ENCODE data around the gene PHF21A. TPM values are rescaled to one million over a fixed set of nuclear protein-coding genes. Genes with fewer than 3 reads are reported as not detected.
A peak's percentile ranks its signal among the peaks of the same experiment; 100 is the strongest.

PHF21A gene
- total RNA-seq, 4 donors from 2014 or later, result 12.1 to 83.3 (median 29.3) TPM

DNA sequence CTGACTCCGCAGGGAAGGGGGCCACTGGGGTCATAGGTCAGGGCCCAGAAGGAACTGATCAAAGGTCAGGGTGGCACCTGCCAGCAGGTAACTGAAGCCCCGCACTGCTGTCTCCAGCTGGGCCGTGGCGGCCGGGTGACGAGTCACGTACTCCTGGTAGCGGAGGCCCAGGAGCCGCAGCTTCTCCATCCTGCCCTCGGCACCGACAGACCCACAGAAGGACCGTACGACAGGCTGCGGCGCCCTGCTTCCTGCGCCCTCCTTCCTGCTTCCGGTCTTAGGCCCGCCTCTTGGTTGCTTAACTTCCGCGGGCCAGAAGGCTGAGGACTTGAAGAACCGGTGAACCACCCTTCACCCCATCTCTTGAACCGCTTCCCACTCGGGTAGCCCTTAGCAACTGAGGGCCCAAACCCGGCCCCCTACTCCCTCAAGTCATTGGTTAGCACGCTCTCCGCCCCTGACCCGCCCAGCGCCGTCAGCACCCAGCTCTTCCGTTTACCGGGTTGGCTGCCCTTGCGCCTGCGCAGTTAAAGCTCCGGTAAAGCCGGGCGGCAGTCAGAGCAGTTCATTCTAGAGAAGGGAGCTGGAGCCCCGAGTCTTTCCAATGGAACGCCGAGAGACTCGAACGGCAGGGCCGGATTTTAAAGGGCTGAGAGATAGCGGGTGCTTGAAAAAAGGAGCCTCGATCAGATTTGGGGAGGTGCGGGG lies 203.5 kb downstream of the PHF21A start, which contains the start of gene PEX16:
TSS of gene PEX16 (minus strand) at position 255 of the 708 bp plus-strand sequence. CDS start at position 189, 66 bp downstream.
- peaks cover 7 to 14% of the 10 kb centered on the region in 2 donors for H3K4me1 ChIP-seq
- H3K27ac ChIP-seq, result peak within 1 kb of the TSS; percentile 85 to 86
- H3K27me3 ChIP-seq, result peaks cover 0 to 9% of the 10 kb centered on the region in 2 donors
- H3K36me3 ChIP-seq, result no peaks in the 10 kb centered on the region
- peak within 1 kb of the TSS; percentile 88 to 99 for H3K4me3 ChIP-seq
- TF ChIP-seq, protein P1, sequence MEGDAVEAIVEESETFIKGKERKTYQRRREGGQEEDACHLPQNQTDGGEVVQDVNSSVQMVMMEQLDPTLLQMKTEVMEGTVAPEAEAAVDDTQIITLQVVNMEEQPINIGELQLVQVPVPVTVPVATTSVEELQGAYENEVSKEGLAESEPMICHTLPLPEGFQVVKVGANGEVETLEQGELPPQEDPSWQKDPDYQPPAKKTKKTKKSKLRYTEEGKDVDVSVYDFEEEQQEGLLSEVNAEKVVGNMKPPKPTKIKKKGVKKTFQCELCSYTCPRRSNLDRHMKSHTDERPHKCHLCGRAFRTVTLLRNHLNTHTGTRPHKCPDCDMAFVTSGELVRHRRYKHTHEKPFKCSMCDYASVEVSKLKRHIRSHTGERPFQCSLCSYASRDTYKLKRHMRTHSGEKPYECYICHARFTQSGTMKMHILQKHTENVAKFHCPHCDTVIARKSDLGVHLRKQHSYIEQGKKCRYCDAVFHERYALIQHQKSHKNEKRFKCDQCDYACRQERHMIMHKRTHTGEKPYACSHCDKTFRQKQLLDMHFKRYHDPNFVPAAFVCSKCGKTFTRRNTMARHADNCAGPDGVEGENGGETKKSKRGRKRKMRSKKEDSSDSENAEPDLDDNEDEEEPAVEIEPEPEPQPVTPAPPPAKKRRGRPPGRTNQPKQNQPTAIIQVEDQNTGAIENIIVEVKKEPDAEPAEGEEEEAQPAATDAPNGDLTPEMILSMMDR (IDR thresholded peaks at IDR 0.05), result no peak
- peak; percentile 70 to 89 for TF ChIP-seq POLR2A (IDR thresholded peaks at IDR 0.05)
- intact Hi-C loops (cut with DNase I; ENCODE audit: low total_unique reads), result loop anchor here (5.0 kb wide), 1 partner anchor 70 kb away; the partner anchor contains the start of gene CRY2
- peak; percentile 98 for DNase-seq
- H3K9me3 ChIP-seq, result no peaks in the 10 kb centered on the region

DNA sequence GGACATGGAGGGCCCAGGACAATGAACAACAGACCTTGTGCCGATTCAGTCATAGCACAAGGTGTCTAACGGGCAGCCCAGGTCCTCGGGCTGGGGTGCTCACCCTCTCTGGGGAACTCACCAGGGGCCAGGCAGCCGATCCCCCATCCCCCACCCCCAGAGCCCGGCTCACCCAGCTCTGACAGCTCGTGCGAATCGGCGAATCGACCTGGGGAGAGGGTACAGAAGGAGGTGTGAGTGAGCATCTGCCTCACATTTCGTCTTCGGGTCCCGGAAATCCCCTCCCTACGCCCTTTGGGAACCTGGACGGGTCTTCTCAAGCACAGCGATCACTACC lies 204.0 kb downstream of the PHF21A start:
- intact Hi-C loops (cut with DNase I; ENCODE audit: low total_unique reads), result loop anchor here (5.0 kb wide), 1 partner anchor 70 kb away; the partner anchor contains the start of gene CRY2
- Histone ChIP-seq H3K4me1 (peaks cover 7 to 9% of the 10 kb centered on the region in 2 donors), H3K9me3 (no peaks in the 10 kb centered on the region), H3K4me3 (peak overlapping the region; percentile 88 to 99), H3K27me3 (peaks cover 0 to 4% of the 10 kb centered on the region in 2 donors), H3K27ac (peak overlapping the region; percentile 85 to 86), H3K36me3 (no peaks in the 10 kb centered on the region)
- no peak for DNase-seq
- no peak for TF ChIP-seq POLR2A (IDR thresholded peaks at IDR 0.05)
- TF ChIP-seq, protein P1 (IDR thresholded peaks at IDR 0.05), result no peak

DNA sequence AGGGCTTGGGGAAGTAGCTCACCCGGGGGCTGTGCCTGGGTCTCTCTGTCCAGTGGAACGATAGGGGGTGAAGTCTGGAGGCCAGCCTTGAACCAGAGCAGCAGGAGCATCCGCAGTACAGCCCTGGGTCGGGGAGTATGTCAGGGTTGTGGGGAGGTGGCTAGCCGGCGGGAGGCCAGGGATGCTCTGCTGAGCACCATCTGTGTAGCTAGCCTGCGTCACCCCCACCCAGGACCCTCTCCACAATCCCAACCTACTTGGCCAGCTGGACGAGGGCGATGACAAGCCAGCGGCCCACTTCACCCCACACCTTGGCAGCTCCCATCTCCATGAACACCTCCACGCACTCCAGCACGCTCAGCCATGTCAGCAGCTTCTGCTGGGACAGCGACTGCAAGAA lies 205.8 kb downstream of the PHF21A start:
- Histone ChIP-seq H3K27me3 (no peaks in the 10 kb centered on the region), H3K27ac (no peak overlapping the region), H3K36me3 (no peaks in the 10 kb centered on the region), H3K4me1 (peaks cover 4 to 7% of the 10 kb centered on the region in 2 donors), H3K4me3 (no peak overlapping the region), H3K9me3 (no peaks in the 10 kb centered on the region)
- intact Hi-C loops (cut with DNase I; ENCODE audit: low total_unique reads), result loop anchor here (5.0 kb wide), 1 partner anchor 68 kb away; the partner anchor contains the start of gene CRY2
- TF ChIP-seq, protein P1 (IDR thresholded peaks at IDR 0.05), result no peak
- no peak for TF ChIP-seq POLR2A (IDR thresholded peaks at IDR 0.05)
- DNase-seq, result no peak

DNA sequence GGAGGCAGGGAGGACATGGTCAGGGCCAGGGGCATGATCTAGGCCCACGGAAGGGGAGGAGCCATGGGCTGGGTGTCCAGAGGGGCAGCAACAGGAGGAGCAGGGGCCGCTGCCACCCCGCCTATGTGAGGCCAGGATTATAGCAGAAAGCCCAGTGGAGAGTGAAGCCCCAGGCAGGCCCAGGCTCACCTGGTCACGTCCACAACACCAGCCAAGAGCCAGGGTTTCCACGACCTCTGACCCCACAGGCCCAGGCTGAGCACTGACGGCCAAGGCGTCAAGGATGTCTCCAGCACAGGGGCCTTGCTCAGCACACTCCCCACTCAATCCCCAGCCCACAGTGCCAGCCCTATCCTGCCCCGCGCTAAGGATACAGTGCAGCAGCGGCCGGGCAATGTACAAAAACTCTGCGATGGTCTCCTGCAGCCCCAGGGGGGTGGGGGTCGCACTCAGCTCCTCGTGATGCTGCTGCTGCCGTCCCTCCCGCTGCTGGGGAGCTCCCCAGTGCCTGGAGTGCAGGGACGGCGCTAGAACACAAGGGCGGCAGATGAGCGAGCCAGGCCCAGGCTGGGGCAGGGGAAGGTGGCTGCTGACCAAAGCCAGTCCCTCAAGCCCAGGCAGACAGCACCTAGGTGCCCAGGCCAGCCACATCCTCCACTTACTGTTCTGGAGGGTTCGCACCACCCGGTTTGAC lies 207.2 kb downstream of the PHF21A start:
- no peak for TF ChIP-seq POLR2A (IDR thresholded peaks at IDR 0.05)
- TF ChIP-seq, protein P1 (IDR thresholded peaks at IDR 0.05), result no peak
- Histone ChIP-seq H3K27ac (no peak overlapping the region), H3K27me3 (no peaks in the 10 kb centered on the region), H3K4me1 (peaks cover 4 to 7% of the 10 kb centered on the region in 2 donors), H3K4me3 (no peak overlapping the region), H3K9me3 (no peaks in the 10 kb centered on the region), H3K36me3 (no peaks in the 10 kb centered on the region)
- intact Hi-C loops (cut with DNase I; ENCODE audit: low total_unique reads), result no loop called here
- no peak for DNase-seq

DNA sequence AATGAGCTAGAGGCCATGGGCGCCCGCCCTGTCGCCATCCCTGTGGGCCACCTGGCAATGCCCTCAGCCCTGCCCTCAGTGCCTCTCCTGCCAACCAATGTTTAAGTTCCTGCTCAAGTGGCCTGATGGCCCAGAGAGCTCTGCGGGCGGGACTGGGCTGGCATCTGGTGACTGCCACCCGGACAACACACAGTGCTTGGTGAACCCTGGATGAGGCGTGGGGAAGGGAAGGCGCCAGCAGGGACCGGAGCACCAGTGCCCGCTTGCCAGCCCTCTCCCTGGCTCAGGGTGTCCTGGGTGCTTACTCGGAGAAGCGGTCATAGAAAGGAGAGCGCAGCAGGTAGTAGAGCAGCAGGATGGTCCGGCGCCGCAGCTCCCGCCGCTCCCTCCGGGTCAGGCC lies 207.7 kb downstream of the PHF21A start:
- Histone ChIP-seq H3K9me3 (no peaks in the 10 kb centered on the region), H3K4me1 (peaks cover 4 to 7% of the 10 kb centered on the region in 2 donors), H3K36me3 (no peaks in the 10 kb centered on the region), H3K4me3 (no peak overlapping the region), H3K27me3 (no peaks in the 10 kb centered on the region), H3K27ac (no peak overlapping the region)
- DNase-seq, result no peak
- TF ChIP-seq POLR2A (IDR thresholded peaks at IDR 0.05), result no peak
- intact Hi-C loops (cut with DNase I; ENCODE audit: low total_unique reads), result no loop called here

Data from uterus (tissue), 4 donors.